ENCODE data around the gene PIK3IP1.

GRCh38 chr22:31292236-31292989 is at the start of gene PIK3IP1:
- TF ChIP-seq CTCF (IDR thresholded peaks at IDR 0.05): peak; percentile 50 to 65 (median 64)
- peak; percentile 80 to 98 for TF ChIP-seq POLR2A (IDR thresholded peaks at IDR 0.05)
